Fibroblast of lung (primary cell): ENCODE results near the gene TTC9B. TPM values are rescaled to one million over a fixed set of nuclear protein-coding genes. Genes with fewer than 3 reads are reported as not detected.

Source experiments
- DNase-seq, 2 donors: peaks; one replicate each; pipeline versions ENCODE4 v3.0.0 to v3.0.0-alpha.2; 2010; ENCODE audit warnings: low read depth in 2 of 2
- H2AFZ ChIP-seq: 2 replicates; pipeline ENCODE4 v1.5.1; 2012; ENCODE audit warnings: low read length, control low read depth, inconsistent platforms
- H3K27ac ChIP-seq: 2 replicates; pipeline ENCODE4 v1.5.1; 2011; ENCODE audit warnings: low read length, control low read depth; ENCODE audit not compliant: insufficient read depth
- H3K27me3 ChIP-seq: 2 replicates; pipeline ENCODE4 v1.5.1; 2011; ENCODE audit warnings: mild to moderate bottlenecking, low read length; ENCODE audit not compliant: control insufficient read depth, insufficient read depth
- H3K36me3 ChIP-seq: 2 replicates; pipeline ENCODE4 v1.5.1; 2011; ENCODE audit warnings: low read length; ENCODE audit not compliant: control insufficient read depth, insufficient read depth
- H3K4me1 ChIP-seq: 2 replicates; pipeline ENCODE4 v1.5.1; 2011; ENCODE audit warnings: low read length; ENCODE audit not compliant: control insufficient read depth, insufficient read depth; ENCODE audit errors: extremely low read depth
- H3K4me2 ChIP-seq: 2 replicates; pipeline ENCODE4 v1.5.1; 2011; ENCODE audit warnings: low read length, control low read depth; ENCODE audit not compliant: insufficient read depth; ENCODE audit errors: extremely low read depth
- H3K4me3 ChIP-seq, 4 experiments: fragments of 200-600 bp in 1 of 4; sonication (generic) in 1 of 4; replicated peaks in 1 of 4; 2 replicates each; pipeline ENCODE4 v1.5.1; 2011 to 2016; ENCODE audit warnings: low read length in 4 of 4, low read depth in 3 of 4, mild to moderate bottlenecking in 3 of 4, control low read depth in 2 of 4, inconsistent platforms in 1 of 4, mixed read lengths in 1 of 4; ENCODE audit not compliant: insufficient read depth in 1 of 4; ENCODE audit errors: control extremely low read depth in 1 of 4
- H3K79me2 ChIP-seq: 2 replicates; pipeline ENCODE4 v1.5.1; 2012; ENCODE audit warnings: mild to moderate bottlenecking, low read length, inconsistent platforms; ENCODE audit not compliant: control insufficient read depth, insufficient read depth
- H3K9ac ChIP-seq: 2 replicates; pipeline ENCODE4 v1.5.1; 2011; ENCODE audit warnings: mild to moderate bottlenecking, low read length, control low read depth; ENCODE audit not compliant: insufficient read depth
- H3K9me3 ChIP-seq: 2 replicates; pipeline ENCODE4 v1.5.1; 2012; ENCODE audit warnings: low read depth, low read length; ENCODE audit not compliant: control insufficient read depth, insufficient read depth
- H4K20me1 ChIP-seq: 2 replicates; pipeline ENCODE4 v1.5.1; 2011; ENCODE audit warnings: low read length; ENCODE audit not compliant: control insufficient read depth, insufficient read depth; ENCODE audit errors: extremely low read depth
- CTCF ChIP-seq, 2 donors: IDR thresholded peaks in 1 of 2; conservative IDR thresholded peaks in 1 of 2; 1 replicate in 1 of 2; 2 replicates in 1 of 2; pipeline ENCODE4 v1.5.1; 2011 to 2012; ENCODE audit warnings: low read length in 2 of 2, control low read depth in 1 of 2, inconsistent platforms in 1 of 2, low read depth in 1 of 2, mild to moderate bottlenecking in 1 of 2
- EZH2 ChIP-seq: IDR thresholded peaks from 2 replicates; pipeline ENCODE4 v1.5.1; 2012; ENCODE audit warnings: low read length, control low read depth, mild to moderate bottlenecking; ENCODE audit errors: missing control alignments
- polyA plus RNA-seq, 2 donors: library from polyadenylated mRNA; depleted of rRNA in 1 of 2; stranded (reverse) in 1 of 2; unstranded in 1 of 2; fragments of >200 nt; gene quantifications; 2 replicates each; pipeline ENCODE4 v1.2.1, GENCODE V29; 2011 to 2012; ENCODE audit warnings: missing spikeins in 1 of 2
- total RNA-seq: library from RNA; depleted of rRNA; stranded (reverse); fragments of >200 nt; gene quantifications from 2 replicates; pipeline ENCODE4 v1.2.1, GENCODE V29; 2014

Gene TTC9B
- total and polyA plus RNA-seq, 2 donors (not counting 1 experiment from before 2014, with no cell fraction given) = not detected

- H3K4me1 ChIP-seq = no peaks in the 10 kb centered on the region
- H4K20me1 ChIP-seq = peaks cover 2% of the 10 kb centered on the region
- peaks cover 7% of the 10 kb centered on the region for H3K79me2 ChIP-seq
- no peak overlapping the region for H3K4me2 ChIP-seq
- no peak overlapping the region for H3K27ac ChIP-seq
- peaks cover 4% of the 10 kb centered on the region for H3K36me3 ChIP-seq
- no peak overlapping the region for H3K9ac ChIP-seq
- DNase-seq = no peak
- TF ChIP-seq CTCF (conservative IDR thresholded peaks at IDR 0.05 in 1 of 2, IDR thresholded peaks at IDR 0.05 in 1 of 2; ENCODE audit: low read depth in 1 of 2, low read length in 2 of 2) (no peak), EZH2 (no peak)
- H2AFZ ChIP-seq = no peak overlapping the region
- H3K9me3 ChIP-seq = no peaks in the 10 kb centered on the region
- no peaks in the 10 kb centered on the region for H3K27me3 ChIP-seq
- H3K4me3 ChIP-seq = no peak overlapping the region
These were observed 31.6 kb upstream of the TTC9B start for GRCh38 chr19:40249781-40250180.

GRCh38 chr19:40249201-40249600 is 31.0 kb upstream of the TTC9B start:
- Histone ChIP-seq H3K4me3 (no peak overlapping the region), H3K79me2 (peaks cover 7% of the 10 kb centered on the region), H2AFZ (no peak overlapping the region), H3K4me1 (no peaks in the 10 kb centered on the region), H3K4me2 (no peak overlapping the region), H3K27ac (no peak overlapping the region), H3K9ac (no peak overlapping the region), H3K9me3 (no peaks in the 10 kb centered on the region), H4K20me1 (peaks cover 2% of the 10 kb centered on the region), H3K36me3 (peaks cover 4% of the 10 kb centered on the region), H3K27me3 (no peaks in the 10 kb centered on the region)
- no peak for TF ChIP-seq EZH2
- no peak for DNase-seq

GRCh38 chr19:40247735-40248262 is 29.6 kb upstream of the TTC9B start:
- H3K27me3 ChIP-seq = no peaks in the 10 kb centered on the region
- no peak overlapping the region for H3K27ac ChIP-seq
- H3K4me3 ChIP-seq = no peak overlapping the region
- peaks cover 9% of the 10 kb centered on the region for H3K79me2 ChIP-seq
- H4K20me1 ChIP-seq = peaks cover 2% of the 10 kb centered on the region
- peaks cover 2% of the 10 kb centered on the region for H3K36me3 ChIP-seq
- H3K9me3 ChIP-seq = no peaks in the 10 kb centered on the region
- no peak for DNase-seq
- no peak overlapping the region for H3K4me2 ChIP-seq
- H2AFZ ChIP-seq = no peak overlapping the region
- H3K9ac ChIP-seq = no peak overlapping the region
- no peak for TF ChIP-seq EZH2
- TF ChIP-seq CTCF (conservative IDR thresholded peaks at IDR 0.05 in 1 of 2, IDR thresholded peaks at IDR 0.05 in 1 of 2; ENCODE audit: low read depth in 1 of 2, low read length in 2 of 2) = no peak
- no peaks in the 10 kb centered on the region for H3K4me1 ChIP-seq
